HCT116 (cell line): ENCODE results near the gene ZNF462. TPM values are rescaled to one million over a fixed set of nuclear protein-coding genes. Genes with fewer than 3 reads are reported as not detected.
A peak's percentile ranks its signal among the peaks of the same experiment; 100 is the strongest.

Source experiments
- ATAC-seq: fragments of 200-7000 bp; cut with Tn5 transposase; 2 replicates; pipeline ENCODE4 v1.9.1; 2020; ENCODE audit warnings: mild to moderate bottlenecking, moderate library complexity
- BruUV-seq: library from RNA; stranded (reverse); fragments of 400-500 nt; replicated peaks from 2 replicates; lab custom pipeline; 2021; lab: Mats Ljungman, UMichigan
- CTCF ChIA-PET: fragments of 300-600 bp; sonication (Branson Sonifier 250); formaldehyde crosslinking; loops from one replicate; lab custom pipeline; 2021; ENCODE audit warnings: antibody characterized with exemption; lab: Charles Lee
- POLR2A ChIA-PET: fragments of 300-600, 350-600 bp; sonication (Branson Sonifier 250); formaldehyde crosslinking; loops from one replicate; lab custom pipeline; 2021; ENCODE audit warnings: antibody characterized with exemption; lab: Charles Lee
- RAD21 ChIA-PET, 2 experiments: fragments of 300-600 bp; sonication (Branson Sonifier 250); formaldehyde crosslinking; loops; one replicate each; lab custom pipeline; 2023; ENCODE audit warnings: low total read pairs in 2 of 2; ENCODE audit not compliant: uncharacterized antibody in 2 of 2, unreplicated experiment in 2 of 2, low non-redundant PET in 1 of 2; lab: Charles Lee
- DNase-seq: peaks from one replicate; pipeline ENCODE4 v3.0.0-alpha.2; 2010; ENCODE audit warnings: low read depth, low spot score
- H2AFZ ChIP-seq: fragments of 200-600 bp; shearing (Covaris generic), sonication (generic); 2 replicates; pipeline ENCODE4 v1.6.1; 2017; ENCODE audit warnings: low read depth, mixed run types, mixed read lengths, antibody characterized with exemption, low read length; ENCODE audit not compliant: poor library complexity, severe bottlenecking
- H3K27ac ChIP-seq: 2 replicates; pipeline ENCODE4 v1.5.1; 2012; ENCODE audit warnings: low read depth, low read length
- H3K27me3 ChIP-seq: fragments of 200-600 bp; sonication (generic); 2 replicates; pipeline ENCODE4 v1.6.1; 2016; ENCODE audit warnings: mixed run types, low read length, mixed read lengths; ENCODE audit not compliant: insufficient read depth
- H3K36me3 ChIP-seq, 2 experiments: fragments of 200-500 bp in 1 of 2; fragments of 200-600 bp in 1 of 2; sonication (Bioruptor generic) in 1 of 2; sonication (generic) in 1 of 2; 2 replicates each; pipeline versions ENCODE4 v1.5.1 to v1.6.1; 2014 to 2016; ENCODE audit warnings: low read length in 2 of 2, inconsistent platforms in 1 of 2, mixed read lengths in 1 of 2, mixed run types in 1 of 2; ENCODE audit not compliant: insufficient read depth in 2 of 2, control insufficient read depth in 1 of 2
- H3K4me1 ChIP-seq, 2 experiments: fragments of 200-600 bp in 1 of 2; sonication (generic) in 1 of 2; 2 replicates each; pipeline versions ENCODE4 v1.5.1 to v1.6.1; 2012 to 2017; ENCODE audit warnings: low read length in 2 of 2, inconsistent platforms in 1 of 2, mild to moderate bottlenecking in 1 of 2, mixed read lengths in 1 of 2, mixed run types in 1 of 2, moderate library complexity in 1 of 2; ENCODE audit not compliant: insufficient read depth in 2 of 2, control insufficient read depth in 1 of 2
- H3K4me2 ChIP-seq: fragments of 200-600 bp; sonication (generic); 2 replicates; pipeline ENCODE4 v1.6.1; 2017; ENCODE audit warnings: mixed run types, low read length, mixed read lengths
- H3K4me3 ChIP-seq, 2 experiments: fragments of 200-600 bp in 1 of 2; sonication (generic) in 1 of 2; replicated peaks in 1 of 2; 2 replicates each; pipeline ENCODE4 v1.5.1; 2011 to 2016; ENCODE audit warnings: low read length in 2 of 2, control low read depth in 1 of 2, low read depth in 1 of 2, mild to moderate bottlenecking in 1 of 2, mixed read lengths in 1 of 2, mixed run types in 1 of 2
- H3K79me2 ChIP-seq: fragments of 200-600 bp; sonication (generic); 2 replicates; pipeline ENCODE4 v1.6.1; 2017; ENCODE audit warnings: mild to moderate bottlenecking, mixed run types, low read length, moderate library complexity, mixed read lengths; ENCODE audit not compliant: insufficient read depth
- H3K9ac ChIP-seq: fragments of 200-600 bp; sonication (generic); 2 replicates; pipeline ENCODE4 v1.6.1; 2016; ENCODE audit warnings: low read length, mixed read lengths
- H3K9me2 ChIP-seq: fragments of 200-600 bp; sonication (generic), shearing (Covaris generic); 2 replicates; pipeline ENCODE4 v1.6.1; 2017; ENCODE audit warnings: mixed run types, mild to moderate bottlenecking, moderate library complexity; ENCODE audit not compliant: insufficient read depth
- H3K9me3 ChIP-seq, 2 experiments: fragments of 200-500 bp in 1 of 2; fragments of 200-600 bp in 1 of 2; sonication (Bioruptor generic) in 1 of 2; sonication (generic) in 1 of 2; 2 replicates each; pipeline ENCODE4 v1.6.1; 2014 to 2017; ENCODE audit warnings: low read length in 2 of 2, mixed read lengths in 2 of 2, inconsistent platforms in 1 of 2, low read depth in 1 of 2, mild to moderate bottlenecking in 1 of 2, mixed run types in 1 of 2, moderate library complexity in 1 of 2; ENCODE audit not compliant: control insufficient read depth in 1 of 2, insufficient read depth in 1 of 2
- H4K20me1 ChIP-seq: fragments of 200-600 bp; sonication (generic), shearing (Covaris generic); 2 replicates; pipeline ENCODE4 v1.6.1; 2017; ENCODE audit warnings: mixed run types, mild to moderate bottlenecking, moderate library complexity; ENCODE audit not compliant: insufficient read depth
- CEBPB ChIP-seq: IDR thresholded peaks from 2 replicates; pipeline ENCODE4 v1.6.1; 2012; ENCODE audit warnings: low read depth
- EGR1 ChIP-seq: IDR thresholded peaks from 2 replicates; pipeline ENCODE4 v1.6.1; 2012; ENCODE audit warnings: low read depth
- EZH2 ChIP-seq: fragments of 200-600 bp; sonication (generic); IDR thresholded peaks from 2 replicates; pipeline ENCODE4 v1.6.1; 2017; ENCODE audit warnings: antibody characterized with exemption, mixed run types
- EZH2phosphoT487 ChIP-seq: fragments of 200-600 bp; IDR thresholded peaks from 2 replicates; pipeline ENCODE4 v1.6.1; 2018; ENCODE audit warnings: antibody characterized with exemption, borderline replicate concordance
- FOSL1 ChIP-seq: IDR thresholded peaks from 2 replicates; pipeline ENCODE4 v1.6.1; 2012; ENCODE audit warnings: low read depth
- JUND ChIP-seq: IDR thresholded peaks from 2 replicates; pipeline ENCODE4 v1.6.1; 2012
- YY1 ChIP-seq: IDR thresholded peaks from 2 replicates; pipeline ENCODE4 v1.6.1; 2011; ENCODE audit warnings: low read length, low read depth, moderate library complexity, mild to moderate bottlenecking; ENCODE audit not compliant: insufficient replicate concordance; ENCODE audit errors: extremely low read depth
- ZFX ChIP-seq: fragments of 450-650 bp; IDR thresholded peaks from 2 replicates; pipeline ENCODE4 v1.6.1; 2017
- ZNF274 ChIP-seq: fragments of 200-500 bp; sonication (Bioruptor generic); IDR thresholded peaks from 2 replicates; pipeline ENCODE4 v1.6.1; 2014; ENCODE audit warnings: mild to moderate bottlenecking, low read depth, low read length, inconsistent platforms
- intact Hi-C: fragments of 100-400 bp; cut with micrococcal nuclease; formaldehyde crosslinking; loops from 2 replicates; pipeline ENCODE4 v1.10.0; 2022
- total RNA-seq: library from RNA; stranded (reverse); gene quantifications from one replicate; pipeline ENCODE4 v1.2.1, GENCODE V29; 2021; ENCODE audit not compliant: unreplicated experiment
- TF ChIP-seq, protein P1 (sequence below): IDR thresholded peaks from 2 replicates; pipeline ENCODE4 v1.6.1; 2012
- TF ChIP-seq, protein P2 (sequence below): IDR thresholded peaks from 2 replicates; pipeline ENCODE4 v1.6.1; 2011; ENCODE audit warnings: mild to moderate bottlenecking, low read length, moderate library complexity; ENCODE audit not compliant: insufficient replicate concordance; ENCODE audit errors: extremely low read depth

The ZNF462 gene
- total RNA-seq, 1 experiment from 2014 or later, result 18.1 TPM

DNA sequence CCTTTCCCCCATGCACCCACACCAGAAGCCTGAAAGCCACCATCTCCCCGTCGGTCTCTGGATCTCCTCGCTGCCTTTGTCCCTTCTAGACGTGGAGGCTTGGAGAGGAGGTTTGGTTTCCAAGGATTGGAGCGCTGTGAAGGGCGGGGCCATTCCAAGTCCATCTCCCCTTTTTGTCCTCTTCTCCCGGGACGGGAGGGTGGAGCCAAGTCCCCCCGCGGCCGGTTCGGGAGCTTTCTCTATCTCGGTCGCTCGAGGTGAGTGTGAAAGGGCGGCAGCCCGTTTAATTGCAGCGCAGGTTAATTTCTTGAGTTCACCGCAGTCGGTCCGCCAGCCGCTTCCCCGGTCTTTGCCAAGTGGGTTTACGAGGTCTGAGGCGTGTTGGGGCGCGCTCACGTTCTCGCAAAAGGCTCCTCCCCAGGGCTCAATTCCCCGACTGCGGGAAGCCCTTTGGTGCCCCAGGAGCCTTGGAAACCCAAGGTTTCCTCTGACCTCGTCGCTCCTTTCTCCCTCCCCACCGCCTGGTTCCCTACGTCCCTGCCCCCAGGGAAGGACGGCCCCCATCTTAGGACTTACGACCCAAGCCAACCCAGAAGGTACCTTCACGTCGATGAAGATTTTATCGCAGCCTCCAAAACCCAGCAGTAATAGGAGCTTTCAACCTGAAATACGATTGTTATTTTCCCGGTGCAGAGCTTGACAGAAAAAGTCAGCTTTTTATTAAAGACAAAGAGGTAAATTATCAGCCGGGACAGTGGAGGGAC, 2.8 kb upstream of the ZNF462 start (continued):
- TF ChIP-seq, protein P1, sequence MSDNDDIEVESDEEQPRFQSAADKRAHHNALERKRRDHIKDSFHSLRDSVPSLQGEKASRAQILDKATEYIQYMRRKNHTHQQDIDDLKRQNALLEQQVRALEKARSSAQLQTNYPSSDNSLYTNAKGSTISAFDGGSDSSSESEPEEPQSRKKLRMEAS, result peak; percentile 36
- TF ChIP-seq EZH2phosphoT487 (no peak), CEBPB (no peak), ZNF274 (no peak), FOSL1 (no peak), EZH2 (no peak), JUND (no peak), ZFX (no peak)
- TF ChIP-seq, protein P2, sequence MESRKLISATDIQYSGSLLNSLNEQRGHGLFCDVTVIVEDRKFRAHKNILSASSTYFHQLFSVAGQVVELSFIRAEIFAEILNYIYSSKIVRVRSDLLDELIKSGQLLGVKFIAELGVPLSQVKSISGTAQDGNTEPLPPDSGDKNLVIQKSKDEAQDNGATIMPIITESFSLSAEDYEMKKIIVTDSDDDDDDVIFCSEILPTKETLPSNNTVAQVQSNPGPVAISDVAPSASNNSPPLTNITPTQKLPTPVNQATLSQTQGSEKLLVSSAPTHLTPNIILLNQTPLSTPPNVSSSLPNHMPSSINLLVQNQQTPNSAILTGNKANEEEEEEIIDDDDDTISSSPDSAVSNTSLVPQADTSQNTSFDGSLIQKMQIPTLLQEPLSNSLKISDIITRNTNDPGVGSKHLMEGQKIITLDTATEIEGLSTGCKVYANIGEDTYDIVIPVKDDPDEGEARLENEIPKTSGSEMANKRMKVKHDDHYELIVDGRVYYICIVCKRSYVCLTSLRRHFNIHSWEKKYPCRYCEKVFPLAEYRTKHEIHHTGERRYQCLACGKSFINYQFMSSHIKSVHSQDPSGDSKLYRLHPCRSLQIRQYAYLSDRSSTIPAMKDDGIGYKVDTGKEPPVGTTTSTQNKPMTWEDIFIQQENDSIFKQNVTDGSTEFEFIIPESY, result no peak

DNA sequence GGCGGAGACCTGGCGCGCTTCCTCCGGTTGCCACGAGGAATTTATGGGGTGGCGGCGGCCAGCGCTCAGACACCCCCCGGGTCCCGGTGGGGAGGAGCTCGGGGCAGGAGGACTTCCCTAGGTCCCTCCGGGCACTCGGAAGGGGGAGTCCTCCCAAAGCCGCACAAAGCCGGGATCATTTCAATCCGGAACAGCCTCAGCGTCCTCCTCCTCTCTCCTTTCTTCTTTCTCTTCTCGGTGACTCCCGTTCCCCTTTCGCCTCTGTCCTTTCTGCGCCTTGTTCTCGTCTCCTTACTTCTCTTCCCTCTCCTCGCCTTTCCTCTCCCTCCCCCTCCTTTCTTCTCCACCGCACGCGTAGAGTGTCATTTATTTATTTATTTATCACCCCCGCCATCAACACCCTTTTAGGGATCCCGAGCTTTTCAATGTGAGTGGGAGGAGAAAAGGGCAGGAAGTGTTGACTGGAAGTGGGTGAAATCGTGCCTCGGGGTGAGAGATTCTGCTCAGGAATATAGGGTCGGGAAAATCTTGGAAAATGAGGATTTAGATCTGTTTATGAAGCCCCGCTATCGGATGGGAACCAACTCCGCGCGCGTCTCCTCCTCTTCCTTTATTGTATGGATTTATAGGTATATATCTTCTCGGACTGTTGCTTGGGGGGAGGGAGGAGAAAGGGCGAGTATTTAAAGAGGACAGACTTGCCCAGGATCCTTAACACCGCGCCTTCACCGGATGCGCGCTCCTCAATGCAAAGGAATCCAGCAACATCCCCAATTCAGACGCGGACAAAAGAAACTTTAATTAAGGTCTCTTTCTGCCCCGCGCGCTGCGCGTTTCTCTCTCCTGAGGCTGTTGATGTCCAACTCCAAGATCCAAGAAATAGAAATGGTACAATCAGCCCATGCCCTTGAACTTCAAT, 2.0 kb upstream of the ZNF462 start:
- Histone ChIP-seq H3K27ac (peak overlapping the region; percentile 74), H2AFZ (peak overlapping the region; percentile 20), H3K36me3 (no peaks in the 10 kb centered on the region), H3K27me3 (no peaks in the 10 kb centered on the region), H3K4me2 (peak overlapping the region; percentile 83), H3K4me3 (peak overlapping the region; percentile 59 to 61), H3K4me1 (peaks cover 5 to 16% of the 10 kb centered on the region in 2 experiments; a peak in 3 of 4 replicates), H3K9me2 (no peaks in the 10 kb centered on the region), H3K9ac (peak overlapping the region; percentile 74), H3K9me3 (no peaks in the 10 kb centered on the region), H3K79me2 (0 out of 2 replicates have a peak, but pooled peaks cover 3% of the 10 kb centered on the region), H4K20me1 (no peaks in the 10 kb centered on the region)
- ChIA-PET POLR2A (interaction anchor here (1.8 kb wide), 1 partner anchor 11 kb away, joined by 5 read pairs; no protein-coding TSS in a partner anchor), CTCF (no interaction called here), RAD21 (no interaction called here)
- ATAC-seq (peak; percentile 46), DNase-seq (no peak)
- intact Hi-C loops, result loop anchor here (5.0 to 10.0 kb wide), 3 partner anchors 56 to 959 kb away; no protein-coding TSS in a partner anchor
- TF ChIP-seq YY1 (no peak), EGR1 (peak; percentile 38; the same call in 1 of the 2 replicates)
- BruUV-seq, result no TSS peak
